Adipocyte (in vitro differentiated cells): ENCODE results near the gene ADAMTS1.

ENCODE experiments used
- DNase-seq: peaks from one replicate; pipeline ENCODE4 v3.0.0-alpha.2; 2015; ENCODE audit warnings: low read depth
- H3K27me3 ChIP-seq: replicated peaks from 2 replicates; pipeline ENCODE4 v1.7.0; 2013; ENCODE audit warnings: mild to moderate bottlenecking, low read length, moderate library complexity; ENCODE audit not compliant: control insufficient read depth, insufficient read depth
- H3K36me3 ChIP-seq: 2 replicates; pipeline ENCODE4 v1.7.0; 2013; ENCODE audit warnings: low read length, mild to moderate bottlenecking, moderate library complexity; ENCODE audit not compliant: control insufficient read depth, insufficient read depth, severe bottlenecking
- H3K4me1 ChIP-seq: 2 replicates; pipeline ENCODE4 v1.7.0; 2013; ENCODE audit warnings: mild to moderate bottlenecking, low read length, moderate library complexity; ENCODE audit not compliant: control insufficient read depth, insufficient read depth
- H3K4me3 ChIP-seq: 2 replicates; pipeline ENCODE4 v1.7.0; 2013; ENCODE audit warnings: mild to moderate bottlenecking, low read length, moderate library complexity
- H3K9ac ChIP-seq: 2 replicates; pipeline ENCODE4 v1.7.0; 2013; ENCODE audit warnings: mild to moderate bottlenecking, low read length, moderate library complexity
- H3K9me3 ChIP-seq: 2 replicates; pipeline ENCODE4 v1.7.0; 2013; ENCODE audit warnings: mild to moderate bottlenecking, low read length, moderate library complexity; ENCODE audit not compliant: control insufficient read depth

The ADAMTS1 gene

GRCh38 chr21:26845066-26845758 is at the start of gene ADAMTS1:
TSS of gene ADAMTS1 (minus strand) at chr21:26845409. CDS start at chr21:26844954, 455 bp downstream.
- Histone ChIP-seq H3K9ac (peak within 1 kb of the TSS; percentile 96), H3K4me3 (peak within 1 kb of the TSS; percentile 95), H3K36me3 (peaks cover 23% of the 10 kb centered on the region), H3K4me1 (peaks cover 21% of the 10 kb centered on the region), H3K27me3 (no peaks in the 10 kb centered on the region), H3K9me3 (no peaks in the 10 kb centered on the region)
- DNase-seq, result peak; percentile 96

- Histone ChIP-seq H3K4me3 (no peak overlapping the region), H3K36me3 (no peaks in the 10 kb centered on the region), H3K4me1 (peaks cover 3% of the 10 kb centered on the region), H3K9ac (no peak overlapping the region), H3K27me3 (no peaks in the 10 kb centered on the region), H3K9me3 (no peaks in the 10 kb centered on the region)
- DNase-seq, result peak; percentile 19
Observed at GRCh38 chr21:26892151-26892550, 46.9 kb upstream of the ADAMTS1 start.

- no peak overlapping the region for H3K4me3 ChIP-seq
- no peaks in the 10 kb centered on the region for H3K9me3 ChIP-seq
- H3K27me3 ChIP-seq, result no peaks in the 10 kb centered on the region
- DNase-seq, result no peak
- H3K9ac ChIP-seq, result no peak overlapping the region
- peaks cover 9% of the 10 kb centered on the region for H3K4me1 ChIP-seq
- H3K36me3 ChIP-seq, result no peaks in the 10 kb centered on the region
Observed at GRCh38 chr21:26888931-26889330, 43.7 kb upstream of the ADAMTS1 start.

GRCh38 chr21:26888256-26888655 is 43.0 kb upstream of the ADAMTS1 start:
- peaks cover 16% of the 10 kb centered on the region for H3K4me1 ChIP-seq
- H3K9me3 ChIP-seq, result no peaks in the 10 kb centered on the region
- no peaks in the 10 kb centered on the region for H3K36me3 ChIP-seq
- no peak overlapping the region for H3K4me3 ChIP-seq
- H3K27me3 ChIP-seq, result no peaks in the 10 kb centered on the region
- peak; percentile 5 for DNase-seq
- no peak overlapping the region for H3K9ac ChIP-seq

- Histone ChIP-seq H3K4me1 (peaks cover 25% of the 10 kb centered on the region), H3K9me3 (no peaks in the 10 kb centered on the region), H3K27me3 (no peaks in the 10 kb centered on the region), H3K4me3 (no peak overlapping the region), H3K9ac (no peak overlapping the region), H3K36me3 (no peaks in the 10 kb centered on the region)
- peak; percentile 63 for DNase-seq
Observed at GRCh38 chr21:26887251-26887650, 42.0 kb upstream of the ADAMTS1 start.

GRCh38 chr21:26884436-26884835 is 39.2 kb upstream of the ADAMTS1 start:
- DNase-seq, result no peak
- Histone ChIP-seq H3K9me3 (no peaks in the 10 kb centered on the region), H3K9ac (peak overlapping the region; percentile 38), H3K36me3 (no peaks in the 10 kb centered on the region), H3K27me3 (no peaks in the 10 kb centered on the region), H3K4me3 (no peak overlapping the region), H3K4me1 (peaks cover 32% of the 10 kb centered on the region)

GRCh38 chr21:26883768-26884167 is 38.6 kb upstream of the ADAMTS1 start:
- H3K4me3 ChIP-seq, result peak overlapping the region; percentile 10
- H3K9me3 ChIP-seq, result no peaks in the 10 kb centered on the region
- DNase-seq, result peak; percentile 59
- no peaks in the 10 kb centered on the region for H3K27me3 ChIP-seq
- peak overlapping the region; percentile 38 for H3K9ac ChIP-seq
- H3K36me3 ChIP-seq, result no peaks in the 10 kb centered on the region
- peaks cover 32% of the 10 kb centered on the region for H3K4me1 ChIP-seq

- peak overlapping the region; percentile 57 for H3K9ac ChIP-seq
- H3K4me3 ChIP-seq, result no peak overlapping the region
- no peaks in the 10 kb centered on the region for H3K27me3 ChIP-seq
- no peaks in the 10 kb centered on the region for H3K9me3 ChIP-seq
- no peaks in the 10 kb centered on the region for H3K36me3 ChIP-seq
- H3K4me1 ChIP-seq, result peaks cover 32% of the 10 kb centered on the region
- peak; percentile 55 for DNase-seq
Observed at GRCh38 chr21:26881504-26882228, 36.5 kb upstream of the ADAMTS1 start.

GRCh38 chr21:26877018-26877417 is 31.8 kb upstream of the ADAMTS1 start:
- Histone ChIP-seq H3K4me1 (peaks cover 7% of the 10 kb centered on the region), H3K36me3 (no peaks in the 10 kb centered on the region), H3K27me3 (no peaks in the 10 kb centered on the region), H3K9ac (peak overlapping the region; percentile 15), H3K4me3 (peak overlapping the region; percentile 65), H3K9me3 (peaks cover 4% of the 10 kb centered on the region)
- DNase-seq, result no peak

- no peaks in the 10 kb centered on the region for H3K4me1 ChIP-seq
- no peaks in the 10 kb centered on the region for H3K36me3 ChIP-seq
- no peak for DNase-seq
- H3K27me3 ChIP-seq, result no peaks in the 10 kb centered on the region
- no peak overlapping the region for H3K9ac ChIP-seq
- peaks cover 8% of the 10 kb centered on the region for H3K9me3 ChIP-seq
- H3K4me3 ChIP-seq, result no peak overlapping the region
Observed at GRCh38 chr21:26874347-26874746, 29.1 kb upstream of the ADAMTS1 start.

- no peak for DNase-seq
- Histone ChIP-seq H3K4me1 (no peaks in the 10 kb centered on the region), H3K27me3 (no peaks in the 10 kb centered on the region), H3K9me3 (peaks cover 4% of the 10 kb centered on the region), H3K4me3 (no peak overlapping the region), H3K36me3 (no peaks in the 10 kb centered on the region), H3K9ac (no peak overlapping the region)
Observed at GRCh38 chr21:26865857-26866256, 20.6 kb upstream of the ADAMTS1 start.
